ENCODE results near the gene TMEM156.

DNA sequence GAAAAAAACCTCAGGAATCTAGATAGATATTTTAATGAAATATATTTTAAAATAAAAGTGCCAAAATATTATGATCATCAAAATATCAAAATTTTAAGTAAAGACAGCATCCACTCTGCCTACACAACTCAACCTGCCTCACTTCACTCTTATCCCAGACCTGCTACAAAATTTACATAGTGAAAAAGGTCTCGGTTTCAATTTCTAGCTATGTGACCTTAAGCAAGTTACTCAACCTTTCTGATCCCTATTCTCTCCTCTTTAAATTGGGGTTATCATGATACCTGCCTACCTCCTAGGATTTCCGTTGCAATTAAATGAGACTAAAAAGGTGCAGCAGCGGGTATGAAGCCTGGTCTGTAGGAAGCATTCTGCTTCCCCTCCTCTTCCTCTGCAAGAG, 91.7 kb downstream of the TMEM156 start:
- TF ChIP-seq, protein P1, sequence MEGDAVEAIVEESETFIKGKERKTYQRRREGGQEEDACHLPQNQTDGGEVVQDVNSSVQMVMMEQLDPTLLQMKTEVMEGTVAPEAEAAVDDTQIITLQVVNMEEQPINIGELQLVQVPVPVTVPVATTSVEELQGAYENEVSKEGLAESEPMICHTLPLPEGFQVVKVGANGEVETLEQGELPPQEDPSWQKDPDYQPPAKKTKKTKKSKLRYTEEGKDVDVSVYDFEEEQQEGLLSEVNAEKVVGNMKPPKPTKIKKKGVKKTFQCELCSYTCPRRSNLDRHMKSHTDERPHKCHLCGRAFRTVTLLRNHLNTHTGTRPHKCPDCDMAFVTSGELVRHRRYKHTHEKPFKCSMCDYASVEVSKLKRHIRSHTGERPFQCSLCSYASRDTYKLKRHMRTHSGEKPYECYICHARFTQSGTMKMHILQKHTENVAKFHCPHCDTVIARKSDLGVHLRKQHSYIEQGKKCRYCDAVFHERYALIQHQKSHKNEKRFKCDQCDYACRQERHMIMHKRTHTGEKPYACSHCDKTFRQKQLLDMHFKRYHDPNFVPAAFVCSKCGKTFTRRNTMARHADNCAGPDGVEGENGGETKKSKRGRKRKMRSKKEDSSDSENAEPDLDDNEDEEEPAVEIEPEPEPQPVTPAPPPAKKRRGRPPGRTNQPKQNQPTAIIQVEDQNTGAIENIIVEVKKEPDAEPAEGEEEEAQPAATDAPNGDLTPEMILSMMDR (optimal IDR thresholded peaks at IDR 0.05 in 1 of 3, IDR thresholded peaks at IDR 0.05 in 1 of 3, conservative IDR thresholded peaks at IDR 0.05 in 1 of 3; ENCODE audit: extremely low read depth in 1 of 3, insufficient read depth in 2 of 3, low read length in 3 of 3) = no peak
- no peak for TF ChIP-seq EZH2 (IDR thresholded peaks at IDR 0.05; ENCODE audit: low read length)

Data from keratinocyte (primary cell).